Stomach (tissue), 9 donors: ENCODE data around the gene EDNRB. TPM values are rescaled to one million over a fixed set of nuclear protein-coding genes. Genes with fewer than 3 reads are reported as not detected.

Source experiments
- DNase-seq, 2 donors: peaks; one replicate each; pipeline versions ENCODE4 v3.0.0 to v3.0.0-alpha.2; 2013 to 2019
- H3K27ac ChIP-seq, 5 donors: fragments of 200-600 bp in 4 of 5; sonication (generic) in 4 of 5; one replicate each; pipeline ENCODE4 v1.5.1; 2013 to 2019; ENCODE audit warnings: mild to moderate bottlenecking in 1 of 5, moderate library complexity in 1 of 5
- H3K27me3 ChIP-seq, 3 donors: fragments of 200-600 bp; sonication (generic); one replicate each; pipeline ENCODE4 v1.5.1; 2017 to 2019; ENCODE audit warnings: mixed run types in 1 of 3
- H3K36me3 ChIP-seq, 4 donors: fragments of 200-600 bp; sonication (generic); 1 replicate in 3 of 4; 2 replicates in 1 of 4; pipeline ENCODE4 v1.5.1; 2016 to 2019
- H3K4me1 ChIP-seq, 4 donors: fragments of 200-600 bp; sonication (generic); one replicate each; pipeline ENCODE4 v1.5.1; 2016 to 2019
- H3K4me3 ChIP-seq, 4 donors: fragments of 200-600 bp; sonication (generic) in 3 of 4; one replicate each; pipeline ENCODE4 v1.5.1; 2016 to 2019; ENCODE audit warnings: mild to moderate bottlenecking in 1 of 4
- H3K9me3 ChIP-seq, 4 donors: fragments of 200-600 bp; sonication (generic); one replicate each; pipeline ENCODE4 v1.5.1; 2016 to 2019
- EP300 ChIP-seq: sonication (generic); formaldehyde crosslinking; IDR thresholded peaks from one replicate; pipeline ENCODE4 v1.6.1; 2017; ENCODE audit warnings: antibody characterized with exemption
- POLR2A ChIP-seq, 4 donors: fragments of 450-650 bp; IDR thresholded peaks; one replicate each; pipeline ENCODE4 v1.6.1; 2016; ENCODE audit warnings: antibody characterized with exemption in 4 of 4, control low read depth in 2 of 4, mild to moderate bottlenecking in 1 of 4, moderate library complexity in 1 of 4
- POLR2AphosphoS5 ChIP-seq, 3 donors: sonication (generic); formaldehyde crosslinking; IDR thresholded peaks; one replicate each; pipeline ENCODE4 v1.6.1; 2016; ENCODE audit warnings: antibody characterized with exemption in 3 of 3
- WGBS, 5 donors: extraction: QIAGEN DNeasy Blood & Tissue Kit in 3 of 5; methylation state at CpG; one replicate each; pipeline versions ENCODE4 v1.1.5 to v1.1.7; 2013 to 2018; 5-methylcytosine and 5-hydroxymethylcytosine counted together
- intact Hi-C: fragments of 100-400 bp; cut with DNase I; formaldehyde crosslinking; loops from one replicate; pipeline ENCODE4 v1.15.1; 2023; ENCODE audit warnings: low total_unique reads
- polyA plus RNA-seq, 3 donors: library from polyadenylated mRNA; stranded (reverse); fragments of 200-250 nt; gene quantifications; one replicate each; pipeline ENCODE4 v1.2.3, GENCODE V29; 2013
- total RNA-seq, 5 donors: library from RNA; depleted of rRNA; stranded (reverse); fragments of >200 nt; gene quantifications; one replicate each; pipeline versions ENCODE4 v1.1.0 to v1.2.3, GENCODE V29; 2014 to 2016
- TF ChIP-seq, protein P1 (sequence below), 7 experiments: fragments of 450-650 bp in 4 of 7; fragments of 200-600 bp in 3 of 7; sonication (generic) in 3 of 7; IDR thresholded peaks; one replicate each; pipeline ENCODE4 v1.5.1; 2016 to 2019; ENCODE audit warnings: antibody characterized with exemption in 7 of 7, control low read depth in 2 of 7, mild to moderate bottlenecking in 1 of 7
- donor health status: healthy with polysubstance abuse.
- donor health status: Bipolar disorder and iron deficiency.
- donor health status: healthy.

EDNRB gene
- total and polyA plus RNA-seq, 8 donors, result 2.3 to 72.1 (median 13.7) TPM

DNA sequence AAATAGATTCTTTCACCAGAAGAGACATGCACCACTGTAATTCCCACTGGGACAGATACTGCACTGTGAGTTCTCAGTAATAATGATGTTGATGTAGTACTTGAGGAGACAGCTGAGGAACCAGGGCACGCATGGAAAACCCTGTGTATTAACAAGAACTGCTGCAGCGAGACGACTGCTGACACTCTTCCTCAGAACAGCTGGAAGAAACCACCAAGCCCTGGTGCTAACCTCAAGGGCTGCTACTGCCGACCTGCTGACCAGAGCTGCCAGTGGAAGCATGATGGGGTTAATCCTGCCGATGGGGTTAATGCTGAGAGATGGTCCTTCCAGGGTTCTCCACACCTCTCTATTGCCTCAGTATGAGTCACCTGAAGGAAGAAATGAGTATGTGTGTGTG is 45.6 kb downstream of the EDNRB start:
- H3K9me3 ChIP-seq, result no peaks in the 10 kb centered on the region
- peaks cover 0 to 4% (median 0%) of the 10 kb centered on the region in 3 donors for H3K27me3 ChIP-seq
- H3K4me1 ChIP-seq, result no peaks in the 10 kb centered on the region
- intact Hi-C loops, result no loop called here
- no peak overlapping the region for H3K4me3 ChIP-seq
- no peak for DNase-seq
- WGBS, 5 donors, result 73 to 84% (median 80%) methylated on average over 5 of the region's 5 CpGs
- H3K27ac ChIP-seq, result no peak overlapping the region
- no peaks in the 10 kb centered on the region for H3K36me3 ChIP-seq
- TF ChIP-seq POLR2A (IDR thresholded peaks at IDR 0.05) (no peak), POLR2AphosphoS5 (IDR thresholded peaks at IDR 0.05) (no peak), EP300 (no peak)
- TF ChIP-seq, protein P1, sequence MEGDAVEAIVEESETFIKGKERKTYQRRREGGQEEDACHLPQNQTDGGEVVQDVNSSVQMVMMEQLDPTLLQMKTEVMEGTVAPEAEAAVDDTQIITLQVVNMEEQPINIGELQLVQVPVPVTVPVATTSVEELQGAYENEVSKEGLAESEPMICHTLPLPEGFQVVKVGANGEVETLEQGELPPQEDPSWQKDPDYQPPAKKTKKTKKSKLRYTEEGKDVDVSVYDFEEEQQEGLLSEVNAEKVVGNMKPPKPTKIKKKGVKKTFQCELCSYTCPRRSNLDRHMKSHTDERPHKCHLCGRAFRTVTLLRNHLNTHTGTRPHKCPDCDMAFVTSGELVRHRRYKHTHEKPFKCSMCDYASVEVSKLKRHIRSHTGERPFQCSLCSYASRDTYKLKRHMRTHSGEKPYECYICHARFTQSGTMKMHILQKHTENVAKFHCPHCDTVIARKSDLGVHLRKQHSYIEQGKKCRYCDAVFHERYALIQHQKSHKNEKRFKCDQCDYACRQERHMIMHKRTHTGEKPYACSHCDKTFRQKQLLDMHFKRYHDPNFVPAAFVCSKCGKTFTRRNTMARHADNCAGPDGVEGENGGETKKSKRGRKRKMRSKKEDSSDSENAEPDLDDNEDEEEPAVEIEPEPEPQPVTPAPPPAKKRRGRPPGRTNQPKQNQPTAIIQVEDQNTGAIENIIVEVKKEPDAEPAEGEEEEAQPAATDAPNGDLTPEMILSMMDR (IDR thresholded peaks at IDR 0.05), result no peak

DNA sequence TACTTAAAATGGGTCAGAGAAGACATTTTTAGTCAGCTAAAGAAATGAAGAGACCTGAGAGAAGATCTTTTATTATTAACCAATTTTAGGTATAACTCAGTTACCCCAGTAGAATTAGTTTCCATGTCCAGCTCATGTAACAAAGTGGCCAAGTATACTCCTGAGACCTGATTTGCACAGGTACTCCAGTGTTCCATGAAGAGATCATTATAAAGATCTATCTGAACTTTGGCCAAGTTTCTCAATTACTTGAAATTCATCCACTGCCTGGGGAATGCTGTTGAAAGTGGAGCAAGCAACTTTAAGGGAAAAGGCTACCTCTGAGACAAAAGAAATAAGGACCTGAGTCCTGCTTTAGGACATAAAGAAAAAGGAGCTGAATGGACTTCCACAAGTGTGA is 47.0 kb downstream of the EDNRB start:
- Histone ChIP-seq H3K9me3 (no peaks in the 10 kb centered on the region), H3K4me1 (no peaks in the 10 kb centered on the region), H3K27me3 (peaks cover 0 to 4% (median 0%) of the 10 kb centered on the region in 3 donors), H3K36me3 (no peaks in the 10 kb centered on the region), H3K4me3 (no peak overlapping the region), H3K27ac (no peak overlapping the region)
- TF ChIP-seq, protein P1 (IDR thresholded peaks at IDR 0.05), result no peak
- TF ChIP-seq POLR2AphosphoS5 (IDR thresholded peaks at IDR 0.05) (no peak), EP300 (no peak), POLR2A (IDR thresholded peaks at IDR 0.05) (no peak)
- intact Hi-C loops, result no loop called here
- no peak for DNase-seq

DNA sequence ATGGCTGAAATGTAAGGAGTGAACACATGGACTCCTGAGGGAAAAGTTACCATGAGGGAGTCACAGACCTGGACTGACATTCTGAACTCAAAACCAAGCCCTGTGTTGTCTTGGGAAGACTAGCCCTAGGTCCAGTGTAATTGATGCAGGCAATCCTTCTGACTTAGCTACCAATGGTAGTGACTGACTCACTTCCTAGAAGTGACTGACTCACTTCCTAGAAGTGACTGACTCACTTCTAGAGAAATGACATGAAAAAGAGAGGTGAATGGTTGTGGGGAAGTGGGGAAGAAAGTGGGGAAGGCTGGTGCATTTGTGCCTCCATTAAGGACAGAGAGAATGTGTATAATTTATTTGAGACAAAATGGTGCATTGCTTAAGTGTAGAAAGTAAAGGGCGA is 49.9 kb downstream of the EDNRB start:
- no peak overlapping the region for H3K27ac ChIP-seq
- H3K36me3 ChIP-seq, result no peaks in the 10 kb centered on the region
- H3K4me3 ChIP-seq, result no peak overlapping the region
- TF ChIP-seq, protein P1 (IDR thresholded peaks at IDR 0.05), result no peak
- no peak for TF ChIP-seq POLR2AphosphoS5 (IDR thresholded peaks at IDR 0.05)
- TF ChIP-seq POLR2A (IDR thresholded peaks at IDR 0.05), result no peak
- TF ChIP-seq EP300, result no peak
- H3K9me3 ChIP-seq, result no peaks in the 10 kb centered on the region
- WGBS, 5 donors, result 86 to 97% (median 96%) methylated on average over 1 of the region's 1 CpG
- intact Hi-C loops, result no loop called here
- H3K27me3 ChIP-seq, result peaks cover 0 to 4% (median 0%) of the 10 kb centered on the region in 3 donors
- no peaks in the 10 kb centered on the region for H3K4me1 ChIP-seq
- no peak for DNase-seq

DNA sequence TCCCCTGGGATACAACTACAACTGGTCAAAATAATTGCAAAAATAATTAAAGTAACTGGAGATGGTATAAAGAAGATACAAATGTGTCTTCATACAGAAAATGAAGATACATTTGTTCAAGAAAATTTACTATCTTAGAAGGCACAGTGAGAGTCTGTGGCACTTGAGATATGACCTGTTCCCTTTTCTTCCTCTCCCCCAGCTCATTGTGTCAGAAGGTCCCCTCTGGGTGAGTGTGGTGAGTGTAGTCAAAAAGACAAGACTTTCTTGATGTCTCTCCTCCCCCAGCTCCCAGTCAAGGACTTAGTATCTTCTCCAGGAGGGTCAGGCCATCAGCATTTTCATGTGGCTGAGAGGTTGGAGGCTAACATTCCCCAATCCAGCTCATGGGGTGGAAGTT is 51.7 kb downstream of the EDNRB start:
- no peaks in the 10 kb centered on the region for H3K9me3 ChIP-seq
- intact Hi-C loops, result no loop called here
- H3K27ac ChIP-seq, result no peak overlapping the region
- H3K27me3 ChIP-seq, result no peaks in the 10 kb centered on the region
- H3K36me3 ChIP-seq, result no peaks in the 10 kb centered on the region
- H3K4me1 ChIP-seq, result no peaks in the 10 kb centered on the region
- TF ChIP-seq POLR2AphosphoS5 (IDR thresholded peaks at IDR 0.05) (no peak), EP300 (no peak), POLR2A (IDR thresholded peaks at IDR 0.05) (no peak)
- TF ChIP-seq, protein P1 (IDR thresholded peaks at IDR 0.05), result no peak
- DNase-seq, result no peak
- no peak overlapping the region for H3K4me3 ChIP-seq
